Measurements from ENCODE around the gene XKR7. TPM values are rescaled to one million over a fixed set of nuclear protein-coding genes. Genes with fewer than 3 reads are reported as not detected.

The XKR7 gene
- total RNA-seq, 1 experiment from 2014 or later: 1.3 TPM

DNA sequence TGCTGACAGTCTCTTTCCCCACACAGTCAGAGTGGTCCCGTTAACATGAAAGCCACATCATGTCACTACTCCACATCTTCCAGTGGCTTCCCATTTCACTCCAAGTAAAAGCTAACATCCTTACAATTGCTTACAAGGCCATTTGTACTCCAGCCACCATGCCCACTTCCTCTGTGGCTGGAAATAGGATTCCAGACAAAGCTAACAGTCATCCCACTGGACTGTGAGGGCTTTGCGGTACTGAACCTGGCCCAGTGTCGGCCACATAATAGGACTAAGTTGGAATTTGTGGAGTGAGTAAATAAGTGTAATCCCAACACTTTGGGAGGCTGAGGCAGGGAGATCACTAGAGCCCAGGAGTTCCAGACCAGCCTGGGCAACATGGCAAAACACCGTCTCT is 53.1 kb downstream of the XKR7 start:
- no peak for DNase-seq
- no peak overlapping the region for H2BK15ac ChIP-seq (ENCODE audit: low read depth, low read length)
- Mint-ChIP-seq H3K4me3 (peak overlapping the region in 1 of 2 experiments; percentile 53; a peak in 1 of 5 replicates), H3K4me1 (peaks cover 38% of the 10 kb centered on the region in 2 experiments), H3K27me3 (ENCODE audit: low read depth) (peaks cover 38% of the 10 kb centered on the region), H3K36me3 (ENCODE audit: insufficient read depth in 1 of 3, low read depth in 3 of 3) (peaks cover 0 to 6% (median 5%) of the 10 kb centered on the region in 3 experiments; a peak in 4 of 7 replicates), H3K27ac (no peak overlapping the region), H3K9me3 (no peaks in the 10 kb centered on the region)
- WGBS (ENCODE audit: extremely low coverage, insufficient read length, low lambda C conversion rate): no CpG with 5 or more reads among the region's 4 CpGs
- no peak overlapping the region for H3T11ph ChIP-seq (ENCODE audit: low read length)
- no peak overlapping the region for H2BK12ac ChIP-seq (ENCODE audit: insufficient read length, low read depth, low read length)
- H4K5ac ChIP-seq (ENCODE audit: insufficient read length, low read depth, low read length): no peak overlapping the region
- no peak overlapping the region for H4K8ac ChIP-seq (replicated peaks; ENCODE audit: insufficient read length, low read depth, low read length)
- H3K14ac ChIP-seq (ENCODE audit: insufficient read depth, low read length): no peak overlapping the region
- H4K20me1 ChIP-seq (ENCODE audit: control insufficient read depth, insufficient read depth, insufficient read length): no peaks in the 10 kb centered on the region
- no peaks in the 10 kb centered on the region for H3K9me3 ChIP-seq (ENCODE audit: control insufficient read depth, low read depth, low read length)
- peaks cover 2% of the 10 kb centered on the region; the same call in 1 of the 2 replicates for H3K4me1 ChIP-seq (ENCODE audit: insufficient read depth, low read length)
- TF ChIP-seq, protein P1, sequence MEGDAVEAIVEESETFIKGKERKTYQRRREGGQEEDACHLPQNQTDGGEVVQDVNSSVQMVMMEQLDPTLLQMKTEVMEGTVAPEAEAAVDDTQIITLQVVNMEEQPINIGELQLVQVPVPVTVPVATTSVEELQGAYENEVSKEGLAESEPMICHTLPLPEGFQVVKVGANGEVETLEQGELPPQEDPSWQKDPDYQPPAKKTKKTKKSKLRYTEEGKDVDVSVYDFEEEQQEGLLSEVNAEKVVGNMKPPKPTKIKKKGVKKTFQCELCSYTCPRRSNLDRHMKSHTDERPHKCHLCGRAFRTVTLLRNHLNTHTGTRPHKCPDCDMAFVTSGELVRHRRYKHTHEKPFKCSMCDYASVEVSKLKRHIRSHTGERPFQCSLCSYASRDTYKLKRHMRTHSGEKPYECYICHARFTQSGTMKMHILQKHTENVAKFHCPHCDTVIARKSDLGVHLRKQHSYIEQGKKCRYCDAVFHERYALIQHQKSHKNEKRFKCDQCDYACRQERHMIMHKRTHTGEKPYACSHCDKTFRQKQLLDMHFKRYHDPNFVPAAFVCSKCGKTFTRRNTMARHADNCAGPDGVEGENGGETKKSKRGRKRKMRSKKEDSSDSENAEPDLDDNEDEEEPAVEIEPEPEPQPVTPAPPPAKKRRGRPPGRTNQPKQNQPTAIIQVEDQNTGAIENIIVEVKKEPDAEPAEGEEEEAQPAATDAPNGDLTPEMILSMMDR (conservative IDR thresholded peaks at IDR 0.05): no peak
- H4K91ac ChIP-seq (ENCODE audit: insufficient read length, low read depth, low read length): no peak overlapping the region
- no peak overlapping the region for H2AK5ac ChIP-seq (ENCODE audit: insufficient read length, low read length)
- no peaks in the 10 kb centered on the region for H3K79me1 ChIP-seq (ENCODE audit: insufficient read depth, low read depth, low read length, poor library complexity, severe bottlenecking)
- peaks cover 7% of the 10 kb centered on the region for H3K23me2 ChIP-seq (ENCODE audit: insufficient read length, low read depth, low read length, poor library complexity, severe bottlenecking)
- H3K9ac ChIP-seq (ENCODE audit: extremely low read depth, insufficient read length, low read length): no peak overlapping the region
- no peak overlapping the region for H3K4me2 ChIP-seq (ENCODE audit: insufficient read depth, insufficient read length, low read length)
- H3K56ac ChIP-seq (ENCODE audit: insufficient read length, low read depth, low read length): no peak overlapping the region
- H2BK120ac ChIP-seq (ENCODE audit: low read depth, low read length, poor library complexity, severe bottlenecking): no peak overlapping the region
- H3K23ac ChIP-seq (ENCODE audit: insufficient read length, low read depth, low read length): no peak overlapping the region
- H2AFZ ChIP-seq (ENCODE audit: low read length): no peak overlapping the region
- no peak overlapping the region for H3K18ac ChIP-seq (ENCODE audit: insufficient read length, low read depth, low read length)
- H3K27me3 ChIP-seq (ENCODE audit: insufficient read depth, low read length): no peaks in the 10 kb centered on the region
- H3K27ac ChIP-seq (ENCODE audit: insufficient read length, low read depth, low read length): no peak overlapping the region
- no peak overlapping the region for H2BK5ac ChIP-seq (ENCODE audit: insufficient read length, low read length)
- no peaks in the 10 kb centered on the region for H3K79me2 ChIP-seq (ENCODE audit: insufficient read depth, low read length)
- no peak overlapping the region for H2BK20ac ChIP-seq (ENCODE audit: low read depth, low read length, poor library complexity, severe bottlenecking)
- no peak overlapping the region for H3K4ac ChIP-seq (ENCODE audit: low read depth, low read length)

Data from H9 (cell line).